GM23338 (cell line): ENCODE results near the gene ERBB4. TPM values are rescaled to one million over a fixed set of nuclear protein-coding genes. Genes with fewer than 3 reads are reported as not detected.

Source experiments
- ATAC-seq: fragments of 200-7000 bp; cut with Tn5 transposase; 3 replicates; pipeline ENCODE4 v1.9.1; 2020
- DNase-seq: peaks from one replicate; pipeline ENCODE4 v3.0.0-alpha.2; 2015; ENCODE audit warnings: low spot score
- H2AFZ ChIP-seq: fragments of 200-600 bp; sonication (generic); 2 replicates; pipeline ENCODE4 v1.8.0; 2016; ENCODE audit warnings: antibody characterized with exemption, mild to moderate bottlenecking, moderate library complexity
- H3F3A ChIP-seq: fragments of 200-600 bp; sonication (generic); replicated peaks from 2 replicates; pipeline ENCODE4 v1.8.0; 2017; ENCODE audit warnings: antibody characterized with exemption, mixed run types, low read depth
- H3K27ac ChIP-seq: fragments of 200-600 bp; sonication (generic); 2 replicates; pipeline ENCODE4 v1.6.1; 2016; ENCODE audit warnings: low read depth
- H3K27me3 ChIP-seq: fragments of 200-600 bp; sonication (generic); 2 replicates; pipeline ENCODE4 v1.8.0; 2016; ENCODE audit warnings: mild to moderate bottlenecking, mixed run types, moderate library complexity; ENCODE audit not compliant: insufficient read depth
- H3K36me3 ChIP-seq: fragments of 200-600 bp; sonication (generic); 2 replicates; pipeline ENCODE4 v1.8.0; 2016; ENCODE audit warnings: mild to moderate bottlenecking; ENCODE audit not compliant: insufficient read depth
- H3K4me1 ChIP-seq: fragments of 200-600 bp; sonication (generic); 2 replicates; pipeline ENCODE4 v1.8.0; 2016; ENCODE audit warnings: mild to moderate bottlenecking, moderate library complexity; ENCODE audit not compliant: insufficient read depth
- H3K4me2 ChIP-seq: fragments of 200-600 bp; sonication (generic); 2 replicates; pipeline ENCODE4 v1.7.1; 2017; ENCODE audit warnings: mixed run types
- H3K4me3 ChIP-seq: fragments of 200-600 bp; sonication (generic); 2 replicates; pipeline ENCODE4 v1.6.1; 2016; ENCODE audit warnings: mixed run types
- H3K79me2 ChIP-seq: fragments of 200-600 bp; sonication (generic); replicated peaks from 2 replicates; pipeline ENCODE4 v1.8.0; 2017; ENCODE audit warnings: mild to moderate bottlenecking; ENCODE audit not compliant: insufficient read depth
- H3K9me2 ChIP-seq: fragments of 200-600 bp; sonication (generic); 2 replicates; pipeline ENCODE4 v1.8.0; 2017; ENCODE audit not compliant: insufficient read depth
- H4K20me1 ChIP-seq: fragments of 200-600 bp; sonication (generic); replicated peaks from 2 replicates; pipeline ENCODE4 v1.8.0; 2017; ENCODE audit warnings: mild to moderate bottlenecking; ENCODE audit not compliant: insufficient read depth
- H3K27ac Mint-ChIP-seq: 2 replicates; pipeline ENCODE4 v1.8.0; 2020; ENCODE audit warnings: inconsistent platforms, mild to moderate bottlenecking, moderate library complexity, mixed read lengths
- H3K27me3 Mint-ChIP-seq: 3 replicates; pipeline ENCODE4 v1.8.0; 2022; ENCODE audit warnings: low read depth, mild to moderate bottlenecking, moderate library complexity, mixed read lengths, inconsistent platforms; ENCODE audit not compliant: insufficient read depth, poor library complexity
- H3K36me3 Mint-ChIP-seq: 3 replicates; pipeline ENCODE4 v1.8.0; 2021; ENCODE audit warnings: low read depth, mild to moderate bottlenecking, inconsistent platforms, moderate library complexity, mixed read lengths
- H3K4me1 Mint-ChIP-seq: 3 replicates; pipeline ENCODE4 v1.8.0; 2020; ENCODE audit warnings: mild to moderate bottlenecking, inconsistent platforms, mixed read lengths
- H3K4me3 Mint-ChIP-seq: 3 replicates; pipeline ENCODE4 v1.8.0; 2021; ENCODE audit warnings: moderate library complexity, mild to moderate bottlenecking, inconsistent platforms, mixed read lengths
- H3K9me3 Mint-ChIP-seq: 3 replicates; pipeline ENCODE4 v1.8.0; 2020; ENCODE audit warnings: moderate library complexity, mild to moderate bottlenecking, inconsistent platforms, mixed read lengths
- CREB1 ChIP-seq: fragments of 250-450 bp; sonication (Bioruptor Pico); IDR thresholded peaks from 2 replicates; pipeline ENCODE4 v1.5.0; 2020; ENCODE audit warnings: low read depth, mild to moderate bottlenecking, moderate library complexity
- CTCF ChIP-seq, 2 experiments: fragments of 200-600 bp in 1 of 2; sonication (generic) in 1 of 2; conservative IDR thresholded peaks; 2 replicates each; pipeline versions ENCODE4 v1.5.1 to v1.6.1; 2016 to 2017; ENCODE audit warnings: antibody characterized with exemption in 2 of 2, low read depth in 2 of 2, mild to moderate bottlenecking in 2 of 2, moderate library complexity in 1 of 2
- EZH2 ChIP-seq: fragments of 200-600 bp; sonication (generic); IDR thresholded peaks from one replicate; pipeline ENCODE4 v1.8.0; 2017; ENCODE audit warnings: antibody characterized with exemption, mild to moderate bottlenecking, low read depth; ENCODE audit not compliant: unreplicated experiment
- EZH2phosphoT487 ChIP-seq: fragments of 200-600 bp; sonication (generic); IDR thresholded peaks from one replicate; pipeline ENCODE4 v1.8.1; 2018; ENCODE audit warnings: antibody characterized with exemption; ENCODE audit not compliant: unreplicated experiment
- JUNB ChIP-seq: IDR thresholded peaks from one replicate; pipeline ENCODE4 v1.6.1; 2016; ENCODE audit warnings: antibody characterized with exemption; ENCODE audit not compliant: unreplicated experiment
- NANOG ChIP-seq: IDR thresholded peaks from 2 replicates; pipeline ENCODE4 v1.6.1; 2016; ENCODE audit warnings: antibody characterized with exemption, borderline replicate concordance
- POLR2AphosphoS5 ChIP-seq: IDR thresholded peaks from 2 replicates; pipeline ENCODE4 v1.6.1; 2016; ENCODE audit warnings: antibody characterized with exemption, low read depth
- STAT1 ChIP-seq: IDR thresholded peaks from one replicate; pipeline ENCODE4 v1.6.1; 2016; ENCODE audit warnings: antibody characterized with exemption; ENCODE audit not compliant: unreplicated experiment
- ZNF114 ChIP-seq: fragments of 250-450 bp; sonication (Bioruptor Pico); IDR thresholded peaks from 2 replicates; pipeline ENCODE4 v1.5.0; 2020; ENCODE audit warnings: mild to moderate bottlenecking, moderate library complexity
- ZNF331 ChIP-seq: fragments of 250-450 bp; sonication (Bioruptor Pico); IDR thresholded peaks from 2 replicates; pipeline ENCODE4 v1.5.0; 2020; ENCODE audit warnings: low read depth, mild to moderate bottlenecking, moderate library complexity
- polyA plus RNA-seq: library from polyadenylated mRNA; unstranded; fragments of >200 nt; fragmentation: Nextera tagmentation; extraction: Ambion mirVana; gene quantifications from 2 replicates; pipeline ENCODE4 v1.2.1, GENCODE V29; 2016
- total RNA-seq: library from RNA; depleted of rRNA; stranded (reverse); fragments of >200 nt; shearing (Covaris generic); gene quantifications from 2 replicates; pipeline ENCODE4 v1.2.3, GENCODE V29; 2014
- TF ChIP-seq, protein P1 (sequence below): fragments of 250-450 bp; sonication (Bioruptor Pico); IDR thresholded peaks from 2 replicates; pipeline ENCODE4 v1.5.0; 2020; ENCODE audit warnings: mild to moderate bottlenecking, moderate library complexity
- TF ChIP-seq, protein P2 (sequence below): IDR thresholded peaks from 2 replicates; pipeline ENCODE4 v1.6.1; 2016; ENCODE audit warnings: antibody characterized with exemption

ERBB4 gene
- total and polyA plus RNA-seq, 2 experiments from 2014 or later = 0.73 to 1.1 TPM

GRCh38 chr2:211437396-211437795 is 1101.2 kb downstream of the ERBB4 start:
- H3F3A ChIP-seq = no peaks in the 10 kb centered on the region
- H3K4me1 ChIP-seq = peaks cover 8% of the 10 kb centered on the region; the same call in 1 of the 2 replicates

DNA sequence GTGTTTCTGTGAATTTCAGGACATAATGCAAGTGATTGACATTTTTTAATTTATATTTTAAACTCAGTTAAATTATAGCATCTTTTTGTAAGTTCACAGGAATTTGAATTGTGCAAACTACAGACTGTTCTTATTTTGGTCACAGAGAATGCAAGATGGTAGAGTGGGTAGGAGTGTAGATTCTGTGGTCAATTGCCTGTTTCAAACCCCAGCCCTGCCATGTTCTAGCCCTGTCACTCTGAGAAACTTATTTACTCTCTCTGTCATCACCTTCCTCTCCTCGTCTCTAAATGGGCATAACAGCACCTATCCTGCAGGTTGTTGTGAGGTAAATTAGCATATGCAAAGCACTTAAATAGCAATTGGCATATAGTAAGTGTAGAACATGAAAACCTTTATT is 1102.4 kb downstream of the ERBB4 start:
- Mint-ChIP-seq H3K4me3 (no peak overlapping the region; the same call in 2 of the 3 replicates), H3K27me3 (peaks cover 1% of the 10 kb centered on the region), H3K9me3 (no peaks in the 10 kb centered on the region), H3K36me3 (no peaks in the 10 kb centered on the region), H3K4me1 (peaks cover 16% of the 10 kb centered on the region), H3K27ac (no peak overlapping the region)
- Histone ChIP-seq H3K27me3 (no peaks in the 10 kb centered on the region), H3K4me2 (no peak overlapping the region), H2AFZ (no peak overlapping the region), H3K79me2 (no peaks in the 10 kb centered on the region), H3K9me2 (no peaks in the 10 kb centered on the region), H3K27ac (no peak overlapping the region), H3K4me3 (no peak overlapping the region), H4K20me1 (no peaks in the 10 kb centered on the region), H3F3A (no peaks in the 10 kb centered on the region), H3K4me1 (peaks cover 8% of the 10 kb centered on the region; the same call in 1 of the 2 replicates), H3K36me3 (no peaks in the 10 kb centered on the region)
- DNase-seq = no peak
- ATAC-seq = peak; percentile 32; the same call in 1 of the 3 replicates
- TF ChIP-seq CTCF (conservative IDR thresholded peaks at IDR 0.05; ENCODE audit: low read depth in 2 of 2) (no peak), JUNB (no peak)
- TF ChIP-seq, protein P1, sequence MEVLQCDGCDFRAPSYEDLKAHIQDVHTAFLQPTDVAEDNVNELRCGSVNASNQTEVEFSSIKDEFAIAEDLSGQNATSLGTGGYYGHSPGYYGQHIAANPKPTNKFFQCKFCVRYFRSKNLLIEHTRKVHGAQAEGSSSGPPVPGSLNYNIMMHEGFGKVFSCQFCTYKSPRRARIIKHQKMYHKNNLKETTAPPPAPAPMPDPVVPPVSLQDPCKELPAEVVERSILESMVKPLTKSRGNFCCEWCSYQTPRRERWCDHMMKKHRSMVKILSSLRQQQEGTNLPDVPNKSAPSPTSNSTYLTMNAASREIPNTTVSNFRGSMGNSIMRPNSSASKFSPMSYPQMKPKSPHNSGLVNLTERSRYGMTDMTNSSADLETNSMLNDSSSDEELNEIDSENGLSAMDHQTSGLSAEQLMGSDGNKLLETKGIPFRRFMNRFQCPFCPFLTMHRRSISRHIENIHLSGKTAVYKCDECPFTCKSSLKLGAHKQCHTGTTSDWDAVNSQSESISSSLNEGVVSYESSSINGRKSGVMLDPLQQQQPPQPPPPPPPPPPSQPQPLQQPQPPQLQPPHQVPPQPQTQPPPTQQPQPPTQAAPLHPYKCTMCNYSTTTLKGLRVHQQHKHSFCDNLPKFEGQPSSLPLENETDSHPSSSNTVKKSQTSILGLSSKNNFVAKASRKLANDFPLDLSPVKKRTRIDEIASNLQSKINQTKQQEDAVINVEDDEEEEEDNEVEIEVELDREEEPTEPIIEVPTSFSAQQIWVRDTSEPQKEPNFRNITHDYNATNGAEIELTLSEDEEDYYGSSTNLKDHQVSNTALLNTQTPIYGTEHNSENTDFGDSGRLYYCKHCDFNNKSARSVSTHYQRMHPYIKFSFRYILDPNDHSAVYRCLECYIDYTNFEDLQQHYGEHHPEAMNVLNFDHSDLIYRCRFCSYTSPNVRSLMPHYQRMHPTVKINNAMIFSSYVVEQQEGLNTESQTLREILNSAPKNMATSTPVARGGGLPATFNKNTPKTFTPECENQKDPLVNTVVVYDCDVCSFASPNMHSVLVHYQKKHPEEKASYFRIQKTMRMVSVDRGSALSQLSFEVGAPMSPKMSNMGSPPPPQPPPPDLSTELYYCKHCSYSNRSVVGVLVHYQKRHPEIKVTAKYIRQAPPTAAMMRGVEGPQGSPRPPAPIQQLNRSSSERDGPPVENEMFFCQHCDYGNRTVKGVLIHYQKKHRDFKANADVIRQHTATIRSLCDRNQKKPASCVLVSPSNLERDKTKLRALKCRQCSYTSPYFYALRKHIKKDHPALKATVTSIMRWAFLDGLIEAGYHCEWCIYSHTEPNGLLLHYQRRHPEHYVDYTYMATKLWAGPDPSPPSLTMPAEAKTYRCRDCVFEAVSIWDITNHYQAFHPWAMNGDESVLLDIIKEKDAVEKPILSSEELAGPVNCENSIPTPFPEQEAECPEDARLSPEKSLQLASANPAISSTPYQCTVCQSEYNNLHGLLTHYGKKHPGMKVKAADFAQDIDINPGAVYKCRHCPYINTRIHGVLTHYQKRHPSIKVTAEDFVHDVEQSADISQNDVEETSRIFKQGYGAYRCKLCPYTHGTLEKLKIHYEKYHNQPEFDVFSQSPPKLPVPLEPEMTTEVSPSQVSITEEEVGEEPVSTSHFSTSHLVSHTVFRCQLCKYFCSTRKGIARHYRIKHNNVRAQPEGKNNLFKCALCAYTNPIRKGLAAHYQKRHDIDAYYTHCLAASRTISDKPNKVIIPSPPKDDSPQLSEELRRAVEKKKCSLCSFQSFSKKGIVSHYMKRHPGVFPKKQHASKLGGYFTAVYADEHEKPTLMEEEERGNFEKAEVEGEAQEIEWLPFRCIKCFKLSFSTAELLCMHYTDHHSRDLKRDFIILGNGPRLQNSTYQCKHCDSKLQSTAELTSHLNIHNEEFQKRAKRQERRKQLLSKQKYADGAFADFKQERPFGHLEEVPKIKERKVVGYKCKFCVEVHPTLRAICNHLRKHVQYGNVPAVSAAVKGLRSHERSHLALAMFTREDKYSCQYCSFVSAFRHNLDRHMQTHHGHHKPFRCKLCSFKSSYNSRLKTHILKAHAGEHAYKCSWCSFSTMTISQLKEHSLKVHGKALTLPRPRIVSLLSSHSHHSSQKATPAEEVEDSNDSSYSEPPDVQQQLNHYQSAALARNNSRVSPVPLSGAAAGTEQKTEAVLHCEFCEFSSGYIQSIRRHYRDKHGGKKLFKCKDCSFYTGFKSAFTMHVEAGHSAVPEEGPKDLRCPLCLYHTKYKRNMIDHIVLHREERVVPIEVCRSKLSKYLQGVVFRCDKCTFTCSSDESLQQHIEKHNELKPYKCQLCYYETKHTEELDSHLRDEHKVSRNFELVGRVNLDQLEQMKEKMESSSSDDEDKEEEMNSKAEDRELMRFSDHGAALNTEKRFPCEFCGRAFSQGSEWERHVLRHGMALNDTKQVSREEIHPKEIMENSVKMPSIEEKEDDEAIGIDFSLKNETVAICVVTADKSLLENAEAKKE (CRISPR knock-in tag) = no peak

More at GRCh38 chr2:211437396-211437795, 1101.2 kb downstream of the ERBB4 start:
- no peaks in the 10 kb centered on the region for H4K20me1 ChIP-seq
- TF ChIP-seq, protein P2, sequence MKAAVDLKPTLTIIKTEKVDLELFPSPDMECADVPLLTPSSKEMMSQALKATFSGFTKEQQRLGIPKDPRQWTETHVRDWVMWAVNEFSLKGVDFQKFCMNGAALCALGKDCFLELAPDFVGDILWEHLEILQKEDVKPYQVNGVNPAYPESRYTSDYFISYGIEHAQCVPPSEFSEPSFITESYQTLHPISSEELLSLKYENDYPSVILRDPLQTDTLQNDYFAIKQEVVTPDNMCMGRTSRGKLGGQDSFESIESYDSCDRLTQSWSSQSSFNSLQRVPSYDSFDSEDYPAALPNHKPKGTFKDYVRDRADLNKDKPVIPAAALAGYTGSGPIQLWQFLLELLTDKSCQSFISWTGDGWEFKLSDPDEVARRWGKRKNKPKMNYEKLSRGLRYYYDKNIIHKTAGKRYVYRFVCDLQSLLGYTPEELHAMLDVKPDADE = no peak
- TF ChIP-seq NANOG (no peak), ZNF114 (CRISPR knock-in tag) (no peak), ZNF331 (no peak), STAT1 (no peak), POLR2AphosphoS5 (no peak), EZH2phosphoT487 (no peak), CTCF (conservative IDR thresholded peaks at IDR 0.05; ENCODE audit: low read depth in 2 of 2) (no peak), EZH2 (no peak), CREB1 (no peak)
- H3K36me3 ChIP-seq = no peaks in the 10 kb centered on the region
- H3K9me2 ChIP-seq = no peaks in the 10 kb centered on the region
- H3K79me2 ChIP-seq = no peaks in the 10 kb centered on the region
- Mint-ChIP-seq H3K27me3 (peaks cover 1% of the 10 kb centered on the region), H3K27ac (no peak overlapping the region), H3K36me3 (no peaks in the 10 kb centered on the region), H3K4me3 (no peak overlapping the region), H3K9me3 (no peaks in the 10 kb centered on the region), H3K4me1 (peaks cover 16% of the 10 kb centered on the region)
- no peak overlapping the region for H2AFZ ChIP-seq
- no peaks in the 10 kb centered on the region for H3K27me3 ChIP-seq
- H3K4me2 ChIP-seq = no peak overlapping the region
- DNase-seq (no peak), ATAC-seq (no peak)
- H3K27ac ChIP-seq = no peak overlapping the region
- H3K4me3 ChIP-seq = no peak overlapping the region
